A673 (cell line): ENCODE measurements around the gene SUOX. TPM values are rescaled to one million over a fixed set of nuclear protein-coding genes. Genes with fewer than 3 reads are reported as not detected.

Experiments used
- BruUV-seq: library from RNA; stranded (reverse); fragments of 400-500 nt; replicated peaks from 2 replicates; lab custom pipeline; 2021; lab: Mats Ljungman, UMichigan
- CTCF ChIA-PET: fragments of 300-600 bp; sonication (Branson Sonifier 250); formaldehyde crosslinking; loops from one replicate; lab custom pipeline; 2022; ENCODE audit warnings: antibody characterized with exemption; lab: Charles Lee
- POLR2A ChIA-PET: fragments of 300-600 bp; sonication (Branson Sonifier 250); formaldehyde crosslinking; loops from one replicate; lab custom pipeline; 2022; ENCODE audit warnings: antibody characterized with exemption; ENCODE audit not compliant: low non-redundant PET; lab: Charles Lee
- DNase-seq: peaks from one replicate; pipeline ENCODE4 v3.0.0-alpha.2; 2015; ENCODE audit warnings: low spot score
- H3K27ac ChIP-seq: fragments of 200-600 bp; sonication (generic); 2 replicates; pipeline ENCODE4 v1.5.1; 2016; ENCODE audit warnings: mixed run types, low read depth, mild to moderate bottlenecking, mixed read lengths, antibody characterized with exemption, low read length; ENCODE audit not compliant: poor library complexity, severe bottlenecking
- H3K27me3 ChIP-seq: fragments of 200-600 bp; sonication (generic); replicated peaks from 2 replicates; pipeline ENCODE4 v1.6.1; 2017; ENCODE audit warnings: mixed run types, low read depth, mild to moderate bottlenecking, mixed read lengths, antibody characterized with exemption, low read length; ENCODE audit not compliant: insufficient read depth, poor library complexity
- H3K36me3 ChIP-seq: fragments of 200-600 bp; sonication (generic); 2 replicates; pipeline ENCODE4 v1.6.1; 2016; ENCODE audit warnings: mixed run types, mild to moderate bottlenecking, mixed read lengths, antibody characterized with exemption, low read length; ENCODE audit not compliant: insufficient read depth, poor library complexity, severe bottlenecking
- H3K4me1 ChIP-seq: fragments of 200-600 bp; sonication (generic); 2 replicates; pipeline ENCODE4 v1.6.1; 2017; ENCODE audit warnings: mixed run types, mild to moderate bottlenecking, mixed read lengths, antibody characterized with exemption, low read length; ENCODE audit not compliant: insufficient read depth, poor library complexity, severe bottlenecking
- H3K4me3 ChIP-seq: fragments of 200-600 bp; sonication (generic); 2 replicates; pipeline ENCODE4 v1.5.1; 2016; ENCODE audit warnings: low read depth, mixed run types, mild to moderate bottlenecking, mixed read lengths, low read length; ENCODE audit not compliant: poor library complexity, severe bottlenecking
- H3K9me3 ChIP-seq: fragments of 200-600 bp; sonication (generic); 2 replicates; pipeline ENCODE4 v1.6.1; 2016; ENCODE audit warnings: mixed run types, low read depth, mild to moderate bottlenecking, mixed read lengths, antibody characterized with exemption, low read length; ENCODE audit not compliant: poor library complexity, severe bottlenecking
- CTCF ChIP-seq: fragments of 300-800, 200-600 bp; sonication (generic); conservative IDR thresholded peaks from 2 replicates; pipeline ENCODE4 v1.5.1; 2017; ENCODE audit warnings: low read depth, mild to moderate bottlenecking, antibody characterized with exemption, low read length, moderate library complexity, mixed read lengths
- EZH2 ChIP-seq: fragments of 200-600 bp; sonication (generic); IDR thresholded peaks from 2 replicates; pipeline ENCODE4 v1.6.1; 2017; ENCODE audit warnings: borderline replicate concordance, low read depth, mild to moderate bottlenecking, mixed read lengths, antibody characterized with exemption, low read length; ENCODE audit not compliant: poor library complexity, severe bottlenecking
- intact Hi-C: fragments of 100-400 bp; cut with micrococcal nuclease; formaldehyde crosslinking; loops from one replicate; pipeline ENCODE4 v1.10.0; 2022; ENCODE audit not compliant: unreplicated experiment
- total RNA-seq: library from RNA; stranded (reverse); gene quantifications from 2 replicates; pipeline ENCODE4 v1.2.3, GENCODE V29; 2021

Gene SUOX
- total RNA-seq, 1 experiment from 2014 or later = 2.2 TPM

GRCh38 chr12:56028511-56029165 lies 31.6 kb downstream of the SUOX start:
- Histone ChIP-seq H3K4me3 (no peak overlapping the region), H3K27me3 (no peaks in the 10 kb centered on the region), H3K36me3 (no peaks in the 10 kb centered on the region), H3K27ac (no peak overlapping the region), H3K4me1 (no peaks in the 10 kb centered on the region), H3K9me3 (no peaks in the 10 kb centered on the region)
- intact Hi-C loops = loop anchor here (2.0 kb wide), 1 partner anchor 32 kb away; the partner anchor contains the start of gene SUOX
- ChIA-PET CTCF (interaction anchor here (0.6 to 2.2 kb wide), 3 partner anchors 9 to 290 kb away, joined by 4 to 14 read pairs (median 11); no protein-coding TSS in a partner anchor), POLR2A (no interaction called here)
- BruUV-seq = no TSS peak
- no peak for DNase-seq
- TF ChIP-seq CTCF (no peak), EZH2 (no peak)

GRCh38 chr12:56029166-56029519 lies 32.1 kb downstream of the SUOX start:
- intact Hi-C loops = loop anchor here (2.0 kb wide), 1 partner anchor 32 kb away; the partner anchor contains the start of gene SUOX
- CTCF ChIA-PET = interaction anchor here (0.8 to 2.2 kb wide), 3 partner anchors 33 to 291 kb away, joined by 3 to 14 read pairs (median 11); no protein-coding TSS in a partner anchor
- Histone ChIP-seq H3K4me1 (no peaks in the 10 kb centered on the region), H3K27ac (no peak overlapping the region), H3K27me3 (no peaks in the 10 kb centered on the region), H3K4me3 (no peak overlapping the region), H3K36me3 (no peaks in the 10 kb centered on the region), H3K9me3 (no peaks in the 10 kb centered on the region)
- DNase-seq = no peak
- POLR2A ChIA-PET = no interaction called here
- BruUV-seq = no TSS peak
- TF ChIP-seq CTCF (no peak), EZH2 (no peak)

GRCh38 chr12:56029666-56030293 lies 32.7 kb downstream of the SUOX start:
- ChIA-PET CTCF (interaction anchor here (0.6 to 2.2 kb wide), 6 partner anchors 11 to 291 kb away, joined by 3 to 14 read pairs (median 4); no protein-coding TSS in a partner anchor), POLR2A (no interaction called here)
- peak; percentile 73 for DNase-seq
- H3K27me3 ChIP-seq = no peaks in the 10 kb centered on the region
- no peak overlapping the region for H3K4me3 ChIP-seq
- intact Hi-C loops = loop anchor here (2.0 kb wide), 1 partner anchor 33 kb away; the partner anchor contains the start of gene SUOX
- no peak for TF ChIP-seq EZH2
- TF ChIP-seq CTCF = peak; percentile 82
- no peaks in the 10 kb centered on the region for H3K9me3 ChIP-seq
- no TSS peak for BruUV-seq
- no peak overlapping the region for H3K27ac ChIP-seq
- no peaks in the 10 kb centered on the region for H3K4me1 ChIP-seq
- no peaks in the 10 kb centered on the region for H3K36me3 ChIP-seq
